Esophagus squamous epithelium (tissue), 4 donors: Measurements from ENCODE around the gene DCUN1D3.

Source experiments
- CTCF ChIP-seq, 6 experiments: fragments of 450-650 bp in 4 of 6; fragments of 200-600 bp in 2 of 6; sonication (generic) in 2 of 6; IDR thresholded peaks; one replicate each; pipeline ENCODE4 v1.5.1; 2016 to 2019; ENCODE audit warnings: antibody characterized with exemption in 6 of 6, mild to moderate bottlenecking in 4 of 6, moderate library complexity in 4 of 6
- POLR2A ChIP-seq, 4 donors: fragments of 450-650 bp; IDR thresholded peaks; one replicate each; pipeline ENCODE4 v1.6.1; 2017; ENCODE audit warnings: antibody characterized with exemption in 4 of 4, mild to moderate bottlenecking in 4 of 4, moderate library complexity in 3 of 4

GRCh38 chr16:20883554-20884239, 16.5 kb downstream of the DCUN1D3 start:
- no peak for TF ChIP-seq CTCF (IDR thresholded peaks at IDR 0.05)
- TF ChIP-seq POLR2A (IDR thresholded peaks at IDR 0.05), result no peak
